Cardiac fibroblast (primary cell): ENCODE results near the gene SRPRB.
A peak's percentile ranks its signal among the peaks of the same experiment; 100 is the strongest.

Source experiments
- DNase-seq, 2 donors: peaks; one replicate each; pipeline versions ENCODE4 v3.0.0 to v3.0.0-alpha.2; 2010; ENCODE audit warnings: low read depth in 2 of 2
- H3K4me3 ChIP-seq, 2 donors: replicated peaks in 1 of 2; 1 replicate in 1 of 2; 2 replicates in 1 of 2; pipeline ENCODE4 v1.5.1; 2011; ENCODE audit warnings: low read depth in 2 of 2, low read length in 2 of 2, mild to moderate bottlenecking in 2 of 2, moderate library complexity in 1 of 2
- CTCF ChIP-seq: IDR thresholded peaks from one replicate; pipeline ENCODE4 v1.5.1; 2011; ENCODE audit warnings: low read depth, mild to moderate bottlenecking, low read length, inconsistent platforms

Gene SRPRB

GRCh38 chr3:133812872-133813271 is 7.3 kb downstream of the SRPRB start:
- no peak for TF ChIP-seq CTCF
- DNase-seq, result peak; percentile 32 to 33
- H3K4me3 ChIP-seq, result no peak overlapping the region

GRCh38 chr3:133815386-133815785 is 9.8 kb downstream of the SRPRB start:
- H3K4me3 ChIP-seq, result no peak overlapping the region
- DNase-seq, result no peak
- TF ChIP-seq CTCF, result no peak

- no peak for DNase-seq
These were observed 14.5 kb downstream of the SRPRB start for GRCh38 chr3:133820129-133820528.

GRCh38 chr3:133820889-133821675 is 15.5 kb downstream of the SRPRB start:
- DNase-seq, result no peak
- TF ChIP-seq CTCF, result no peak

More at GRCh38 chr3:133820129-133820528, 14.5 kb downstream of the SRPRB start:
- TF ChIP-seq CTCF, result no peak
- no peak overlapping the region for H3K4me3 ChIP-seq

GRCh38 chr3:133821767-133822638 is 16.4 kb downstream of the SRPRB start:
- TF ChIP-seq CTCF, result no peak
- peak; percentile 38 to 67 for DNase-seq

More at GRCh38 chr3:133820889-133821675, 15.5 kb downstream of the SRPRB start:
- H3K4me3 ChIP-seq, result no peak overlapping the region

GRCh38 chr3:133824961-133825485 is 19.4 kb downstream of the SRPRB start:
- no peak overlapping the region for H3K4me3 ChIP-seq
- TF ChIP-seq CTCF, result no peak
- no peak for DNase-seq

More at GRCh38 chr3:133821767-133822638, 16.4 kb downstream of the SRPRB start:
- H3K4me3 ChIP-seq, result no peak overlapping the region
